ENCODE data around the gene MAGI2. TPM values are rescaled to one million over a fixed set of nuclear protein-coding genes. Genes with fewer than 3 reads are reported as not detected.

The MAGI2 gene
- total RNA-seq, 1 experiment from 2014 or later: 14.3 TPM

- no peak for TF ChIP-seq CTCF (conservative IDR thresholded peaks at IDR 0.05)
- no peak overlapping the region for H4K91ac ChIP-seq (ENCODE audit: insufficient read length, low read depth, low read length)
- Mint-ChIP-seq H3K27ac (no peak overlapping the region), H3K4me3 (no peak overlapping the region), H3K9me3 (no peaks in the 10 kb centered on the region), H3K27me3 (ENCODE audit: low read depth) (no peaks in the 10 kb centered on the region), H3K36me3 (ENCODE audit: insufficient read depth in 1 of 3, low read depth in 3 of 3) (no peaks in the 10 kb centered on the region), H3K4me1 (no peaks in the 10 kb centered on the region)
- H2BK120ac ChIP-seq (ENCODE audit: low read depth, low read length, poor library complexity, severe bottlenecking): no peak overlapping the region
- no peak overlapping the region for H2BK15ac ChIP-seq (ENCODE audit: low read depth, low read length)
- H2BK12ac ChIP-seq (ENCODE audit: insufficient read length, low read depth, low read length): no peak overlapping the region
- H4K5ac ChIP-seq (ENCODE audit: insufficient read length, low read depth, low read length): no peak overlapping the region
- H3K4me2 ChIP-seq (ENCODE audit: insufficient read depth, insufficient read length, low read length): no peak overlapping the region
- no peaks in the 10 kb centered on the region for H3K23me2 ChIP-seq (ENCODE audit: insufficient read length, low read depth, low read length, poor library complexity, severe bottlenecking)
- no peak overlapping the region for H3T11ph ChIP-seq (ENCODE audit: low read length)
- no peaks in the 10 kb centered on the region for H3K79me2 ChIP-seq (ENCODE audit: insufficient read depth, low read length)
- no peak overlapping the region for H3K4ac ChIP-seq (ENCODE audit: low read depth, low read length)
- no peaks in the 10 kb centered on the region for H3K9me3 ChIP-seq (ENCODE audit: control insufficient read depth, low read depth, low read length)
- no peak overlapping the region for H3K27ac ChIP-seq (ENCODE audit: insufficient read length, low read depth, low read length)
- no peaks in the 10 kb centered on the region for H3K4me1 ChIP-seq (ENCODE audit: insufficient read depth, low read length)
- no peak overlapping the region for H3K9ac ChIP-seq (ENCODE audit: extremely low read depth, insufficient read length, low read length)
- H3K14ac ChIP-seq (ENCODE audit: insufficient read depth, low read length): no peak overlapping the region
- WGBS (ENCODE audit: extremely low coverage, insufficient read length, low lambda C conversion rate): no CpG with 5 or more reads among the region's 2 CpGs
- no peaks in the 10 kb centered on the region for H3K79me1 ChIP-seq (ENCODE audit: insufficient read depth, low read depth, low read length, poor library complexity, severe bottlenecking)
- H3K56ac ChIP-seq (ENCODE audit: insufficient read length, low read depth, low read length): no peak overlapping the region
- H3K23ac ChIP-seq (ENCODE audit: insufficient read length, low read depth, low read length): no peak overlapping the region
- H4K8ac ChIP-seq (replicated peaks; ENCODE audit: insufficient read length, low read depth, low read length): no peak overlapping the region
- no peak overlapping the region for H2BK5ac ChIP-seq (ENCODE audit: insufficient read length, low read length)
- no peaks in the 10 kb centered on the region for H4K20me1 ChIP-seq (ENCODE audit: control insufficient read depth, insufficient read depth, insufficient read length)
- H2AFZ ChIP-seq (ENCODE audit: low read length): no peak overlapping the region
- H3K27me3 ChIP-seq (ENCODE audit: insufficient read depth, low read length): no peaks in the 10 kb centered on the region
- H2BK20ac ChIP-seq (ENCODE audit: low read depth, low read length, poor library complexity, severe bottlenecking): no peak overlapping the region
- H3K18ac ChIP-seq (ENCODE audit: insufficient read length, low read depth, low read length): no peak overlapping the region
- H2AK5ac ChIP-seq (ENCODE audit: insufficient read length, low read length): no peak overlapping the region
- DNase-seq: no peak
Observed at GRCh38 chr7:79407351-79407750, 46.1 kb downstream of the MAGI2 start.
